ENCODE data around the gene ARID1B. TPM values are rescaled to one million over a fixed set of nuclear protein-coding genes. Genes with fewer than 3 reads are reported as not detected.
A peak's percentile ranks its signal among the peaks of the same experiment; 100 is the strongest.

ARID1B gene
- total RNA-seq, 6 experiments from 2014 or later: 32.5 to 44.3 (median 36.5) TPM

GRCh38 chr6:157020881-157021343 is 243.7 kb downstream of the ARID1B start:
- peaks cover 55% of the 10 kb centered on the region for H3K4me1 Mint-ChIP-seq (ENCODE audit: low read depth)
- H3K4me3 Mint-ChIP-seq: peak overlapping the region; percentile 98
- no peaks in the 10 kb centered on the region for H3K27me3 Mint-ChIP-seq (ENCODE audit: insufficient read depth)
- H3K36me3 Mint-ChIP-seq (ENCODE audit: low read depth): peaks cover 12% of the 10 kb centered on the region
- TF ChIP-seq CTCF (IDR thresholded peaks at IDR 0.05): no peak
- H3K27ac Mint-ChIP-seq: peak overlapping the region; percentile 100
- peak; percentile 39 for DNase-seq
- H3K9me3 Mint-ChIP-seq: peaks cover 12% of the 10 kb centered on the region

- Mint-ChIP-seq H3K27ac (peak overlapping the region; percentile 100), H3K36me3 (ENCODE audit: low read depth) (peaks cover 18% of the 10 kb centered on the region), H3K4me1 (ENCODE audit: low read depth) (peaks cover 55% of the 10 kb centered on the region), H3K27me3 (ENCODE audit: insufficient read depth) (no peaks in the 10 kb centered on the region), H3K9me3 (peaks cover 17% of the 10 kb centered on the region), H3K4me3 (peak overlapping the region; percentile 98)
- TF ChIP-seq CTCF (IDR thresholded peaks at IDR 0.05): peak; percentile 74
- DNase-seq: peak; percentile 83
Observed at GRCh38 chr6:157021344-157021992, 244.3 kb downstream of the ARID1B start.

GRCh38 chr6:157021993-157022740 is 245.0 kb downstream of the ARID1B start:
- H3K27ac Mint-ChIP-seq: peak overlapping the region; percentile 100
- DNase-seq: peak; percentile 91
- H3K27me3 Mint-ChIP-seq (ENCODE audit: insufficient read depth): no peaks in the 10 kb centered on the region
- no peak for TF ChIP-seq CTCF (IDR thresholded peaks at IDR 0.05)
- H3K4me3 Mint-ChIP-seq: peak overlapping the region; percentile 98
- peaks cover 22% of the 10 kb centered on the region for H3K36me3 Mint-ChIP-seq (ENCODE audit: low read depth)
- H3K4me1 Mint-ChIP-seq (ENCODE audit: low read depth): peaks cover 55% of the 10 kb centered on the region
- peaks cover 17% of the 10 kb centered on the region for H3K9me3 Mint-ChIP-seq

GRCh38 chr6:157023958-157024357 is 246.8 kb downstream of the ARID1B start:
- Mint-ChIP-seq H3K4me3 (no peak overlapping the region), H3K4me1 (ENCODE audit: low read depth) (peaks cover 38% of the 10 kb centered on the region), H3K27ac (no peak overlapping the region), H3K36me3 (ENCODE audit: low read depth) (peaks cover 22% of the 10 kb centered on the region), H3K9me3 (peaks cover 17% of the 10 kb centered on the region), H3K27me3 (ENCODE audit: insufficient read depth) (no peaks in the 10 kb centered on the region)
- TF ChIP-seq CTCF (IDR thresholded peaks at IDR 0.05): no peak
- DNase-seq: no peak

GRCh38 chr6:157024745-157025144 is 247.6 kb downstream of the ARID1B start:
- no peaks in the 10 kb centered on the region; the same call in 1 of the 2 replicates for H3K27me3 Mint-ChIP-seq (ENCODE audit: insufficient read depth)
- peaks cover 30% of the 10 kb centered on the region for H3K4me1 Mint-ChIP-seq (ENCODE audit: low read depth)
- no peak overlapping the region for H3K4me3 Mint-ChIP-seq
- H3K27ac Mint-ChIP-seq: no peak overlapping the region
- peaks cover 27% of the 10 kb centered on the region for H3K36me3 Mint-ChIP-seq (ENCODE audit: low read depth)
- no peak for TF ChIP-seq CTCF (IDR thresholded peaks at IDR 0.05)
- peaks cover 17% of the 10 kb centered on the region for H3K9me3 Mint-ChIP-seq
- no peak for DNase-seq
